Measurements from ENCODE around the gene KCNB1.

The KCNB1 gene

DNA sequence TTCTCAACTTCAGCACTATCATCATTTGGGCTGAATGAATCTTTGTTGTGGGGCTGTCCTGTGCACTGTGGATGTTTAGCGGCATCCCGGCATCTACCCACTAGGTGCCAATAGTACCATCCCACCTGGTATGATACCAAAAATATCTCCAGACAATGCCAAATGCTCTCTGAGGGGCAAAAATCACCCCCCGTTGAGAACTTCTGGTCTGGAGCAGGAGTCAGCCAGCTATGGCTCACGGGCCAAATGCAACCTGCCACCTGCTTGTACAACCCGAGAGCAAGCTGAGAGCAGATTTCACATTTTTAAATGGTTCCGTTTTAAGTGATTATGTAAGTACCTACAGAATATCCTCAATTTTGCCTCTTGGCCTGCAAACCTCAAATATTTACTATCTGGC, 26.8 kb downstream of the KCNB1 start:
- no peak for DNase-seq (ENCODE audit: extremely low spot score)
- ChIA-PET CTCF (no interaction called here), POLR2A (no interaction called here)
- TF ChIP-seq, protein P1, sequence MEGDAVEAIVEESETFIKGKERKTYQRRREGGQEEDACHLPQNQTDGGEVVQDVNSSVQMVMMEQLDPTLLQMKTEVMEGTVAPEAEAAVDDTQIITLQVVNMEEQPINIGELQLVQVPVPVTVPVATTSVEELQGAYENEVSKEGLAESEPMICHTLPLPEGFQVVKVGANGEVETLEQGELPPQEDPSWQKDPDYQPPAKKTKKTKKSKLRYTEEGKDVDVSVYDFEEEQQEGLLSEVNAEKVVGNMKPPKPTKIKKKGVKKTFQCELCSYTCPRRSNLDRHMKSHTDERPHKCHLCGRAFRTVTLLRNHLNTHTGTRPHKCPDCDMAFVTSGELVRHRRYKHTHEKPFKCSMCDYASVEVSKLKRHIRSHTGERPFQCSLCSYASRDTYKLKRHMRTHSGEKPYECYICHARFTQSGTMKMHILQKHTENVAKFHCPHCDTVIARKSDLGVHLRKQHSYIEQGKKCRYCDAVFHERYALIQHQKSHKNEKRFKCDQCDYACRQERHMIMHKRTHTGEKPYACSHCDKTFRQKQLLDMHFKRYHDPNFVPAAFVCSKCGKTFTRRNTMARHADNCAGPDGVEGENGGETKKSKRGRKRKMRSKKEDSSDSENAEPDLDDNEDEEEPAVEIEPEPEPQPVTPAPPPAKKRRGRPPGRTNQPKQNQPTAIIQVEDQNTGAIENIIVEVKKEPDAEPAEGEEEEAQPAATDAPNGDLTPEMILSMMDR (IDR thresholded peaks at IDR 0.05; ENCODE audit: control extremely low read depth, extremely low read depth, low read depth, missing control alignments), result no peak

DNA sequence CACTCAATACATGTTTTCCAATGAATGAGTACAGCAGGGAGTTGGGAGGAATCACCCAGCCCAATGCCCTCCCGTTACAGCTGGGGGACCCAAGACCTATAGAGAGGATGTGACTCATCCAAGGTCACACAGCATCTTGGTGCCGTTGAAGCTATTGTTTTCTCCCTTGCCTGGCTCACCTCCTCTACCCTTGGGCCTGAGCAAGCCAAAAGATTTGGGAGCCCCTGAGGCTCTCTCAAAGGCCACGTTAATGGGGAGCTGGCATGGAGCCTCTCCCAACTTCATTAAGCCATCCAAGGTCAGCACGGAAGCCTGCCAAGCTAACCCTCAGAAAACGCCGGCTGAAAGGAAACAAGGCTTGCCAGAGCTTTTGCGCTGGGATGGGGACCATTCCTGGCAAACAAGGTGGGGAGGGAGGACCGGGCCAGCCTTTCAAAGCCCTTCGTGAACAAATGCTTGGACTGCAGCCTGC, 30.4 kb downstream of the KCNB1 start:
- TF ChIP-seq, protein P1 (IDR thresholded peaks at IDR 0.05; ENCODE audit: control extremely low read depth, extremely low read depth, low read depth, missing control alignments), result no peak
- POLR2A ChIA-PET, result no interaction called here
- CTCF ChIA-PET, result interaction anchor here (1.3 to 1.4 kb wide), 2 partner anchors 33 to 90 kb away, joined by 3 read pairs; no protein-coding TSS in a partner anchor
- no peak for DNase-seq (ENCODE audit: extremely low spot score)

DNA sequence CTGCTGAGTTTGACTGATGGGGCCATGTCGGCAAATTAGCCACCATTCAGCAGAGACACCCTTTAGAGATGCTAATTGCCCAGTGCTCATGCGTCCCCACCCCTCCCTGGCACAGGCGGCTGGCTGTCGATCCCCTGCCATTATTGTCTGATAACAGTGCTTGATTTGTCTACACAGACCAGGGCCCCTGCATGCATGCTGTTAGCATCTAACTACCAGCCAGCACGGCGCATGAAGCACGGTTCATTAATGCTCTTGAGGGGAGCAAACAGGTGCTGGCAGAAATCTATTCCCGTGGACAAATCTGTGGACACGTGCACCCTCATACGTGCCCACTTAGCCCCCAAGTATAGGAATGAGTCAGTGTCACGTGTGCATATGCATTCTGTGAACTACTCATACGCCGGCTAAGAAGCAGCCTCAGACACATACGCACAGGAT, 32.2 kb downstream of the KCNB1 start:
- CTCF ChIA-PET, result no interaction called here
- no peak for DNase-seq (ENCODE audit: extremely low spot score)
- POLR2A ChIA-PET, result no interaction called here
- TF ChIP-seq, protein P1 (IDR thresholded peaks at IDR 0.05; ENCODE audit: control extremely low read depth, extremely low read depth, low read depth, missing control alignments), result no peak

DNA sequence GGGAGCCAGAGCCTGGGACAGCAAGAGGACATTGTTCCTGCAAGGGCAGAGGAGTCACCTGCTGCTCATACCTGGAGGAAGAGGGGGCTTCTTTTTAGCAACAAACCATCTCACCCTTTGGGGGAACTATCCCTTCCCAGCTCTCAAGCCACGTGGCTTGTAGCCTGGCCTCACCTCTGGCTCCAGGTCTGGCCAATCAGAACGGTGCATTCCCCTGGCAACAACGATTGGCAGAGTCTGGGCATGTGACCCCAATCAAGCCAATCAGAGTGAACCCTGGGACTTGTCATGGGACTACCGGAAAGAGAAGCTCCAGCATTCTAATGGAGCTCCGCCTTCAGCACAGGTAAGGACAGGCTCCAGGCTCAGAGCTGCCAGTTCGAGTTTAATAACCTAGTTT, 33.6 kb downstream of the KCNB1 start:
- POLR2A ChIA-PET, result no interaction called here
- DNase-seq (ENCODE audit: extremely low spot score), result no peak
- TF ChIP-seq, protein P1 (IDR thresholded peaks at IDR 0.05; ENCODE audit: control extremely low read depth, extremely low read depth, low read depth, missing control alignments), result no peak
- CTCF ChIA-PET, result interaction anchor here (1.0 kb wide), 1 partner anchor 13 kb away, joined by 3 read pairs; no protein-coding TSS in a partner anchor

DNA sequence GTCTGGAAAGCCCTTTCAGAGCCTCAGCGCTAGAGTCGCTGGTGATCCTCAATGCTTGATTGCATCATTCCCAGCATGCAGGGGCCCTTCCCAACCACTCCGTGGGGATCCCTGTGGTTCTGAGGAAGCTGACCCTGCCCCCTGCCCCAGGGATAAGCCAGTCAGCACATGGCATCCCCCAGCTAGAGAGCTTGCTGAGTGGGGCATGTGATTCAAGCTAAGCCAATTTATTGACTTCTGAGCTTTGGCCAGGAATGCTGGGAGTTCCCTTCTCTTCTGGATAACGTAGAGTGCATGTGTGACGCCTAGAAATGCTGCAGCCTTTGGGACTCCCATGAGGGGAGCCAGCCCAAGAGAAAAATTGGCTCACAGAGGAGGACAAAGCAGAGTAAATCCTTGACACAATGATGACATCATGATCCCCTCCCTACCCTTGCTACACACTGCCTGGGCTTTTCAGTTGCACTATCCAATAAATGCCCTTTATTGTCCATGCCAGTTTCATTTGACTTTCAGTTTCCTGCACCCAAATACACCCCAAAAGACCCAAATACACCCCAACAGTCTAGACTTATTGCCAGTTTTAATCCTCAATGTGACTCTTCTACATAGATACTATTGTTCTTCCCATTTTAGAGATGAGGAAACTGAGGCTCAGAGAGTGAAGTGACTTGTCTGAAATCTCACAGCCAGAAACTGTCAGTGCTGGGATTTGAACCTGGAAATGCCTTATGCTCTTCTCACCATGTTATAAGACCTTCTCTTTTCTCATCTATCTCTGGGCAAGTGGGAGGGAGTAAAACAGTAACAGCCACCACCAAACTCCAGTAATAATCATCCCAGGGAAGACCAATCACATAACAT, 34.3 kb downstream of the KCNB1 start:
- DNase-seq (ENCODE audit: extremely low spot score), result no peak
- CTCF ChIA-PET, result no interaction called here
- TF ChIP-seq, protein P1 (IDR thresholded peaks at IDR 0.05; ENCODE audit: control extremely low read depth, extremely low read depth, low read depth, missing control alignments), result no peak
- POLR2A ChIA-PET, result no interaction called here

DNA sequence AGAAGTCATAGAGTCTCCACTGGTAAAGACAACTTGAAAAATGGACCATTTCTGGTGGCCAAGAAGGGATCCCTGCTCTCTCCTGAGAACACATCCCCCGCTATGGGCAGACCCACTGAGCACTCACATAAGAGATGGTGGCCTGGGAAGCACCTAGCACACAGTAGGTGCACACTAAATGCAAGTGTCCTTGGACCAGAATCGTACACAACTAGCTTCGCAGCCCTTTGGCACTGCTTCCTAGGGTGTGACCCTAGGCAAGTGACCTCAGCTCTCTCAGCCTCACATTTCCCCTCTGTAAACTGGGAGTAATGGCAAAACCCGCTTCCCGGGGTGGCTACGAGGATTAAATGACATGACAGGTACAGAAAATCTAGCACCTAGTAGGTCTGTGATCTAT, 35.1 kb downstream of the KCNB1 start:
- ChIA-PET CTCF (no interaction called here), POLR2A (no interaction called here)
- TF ChIP-seq, protein P1 (IDR thresholded peaks at IDR 0.05; ENCODE audit: control extremely low read depth, extremely low read depth, low read depth, missing control alignments), result no peak
- no peak for DNase-seq (ENCODE audit: extremely low spot score)
